GM12874 (cell line): ENCODE results near the gene SLC25A45.

Experiments
- CTCF ChIP-seq: IDR thresholded peaks from 2 replicates; pipeline ENCODE4 v1.5.1; 2011; ENCODE audit warnings: low read depth, mild to moderate bottlenecking, control low read depth, low read length, moderate library complexity; ENCODE audit not compliant: insufficient read depth

SLC25A45 gene

GRCh38 chr11:65419460-65419771 is 37.0 kb upstream of the SLC25A45 start:
- TF ChIP-seq CTCF, result no peak

GRCh38 chr11:65418681-65419459 is 36.4 kb upstream of the SLC25A45 start:
- TF ChIP-seq CTCF, result no peak

- no peak for TF ChIP-seq CTCF
Measured at GRCh38 chr11:65418431-65418680, 35.9 kb upstream of the SLC25A45 start.

- no peak for TF ChIP-seq CTCF
Measured at GRCh38 chr11:65417702-65418430, 35.4 kb upstream of the SLC25A45 start.

- TF ChIP-seq CTCF, result no peak
Measured at GRCh38 chr11:65416841-65417701, 34.6 kb upstream of the SLC25A45 start.

- peak; percentile 96 for TF ChIP-seq CTCF
Measured at GRCh38 chr11:65416341-65416824, 33.9 kb upstream of the SLC25A45 start.
